Spinal cord (tissue), 10 donors: ENCODE data around the gene ZCCHC3. TPM values are rescaled to one million over a fixed set of nuclear protein-coding genes. Genes with fewer than 3 reads are reported as not detected.

ENCODE experiments used
- DNase-seq, 6 donors: peaks; one replicate each; pipeline versions ENCODE4 v3.0.0 to v3.0.0-alpha.2; 2013 to 2015; ENCODE audit warnings: low spot score in 6 of 6, low read depth in 4 of 6
- H3K27ac ChIP-seq: one replicate; pipeline ENCODE4 v1.5.1; 2013; ENCODE audit warnings: low read depth, low read length, control low read depth
- H3K27me3 ChIP-seq: one replicate; pipeline ENCODE4 v1.6.1; 2013; ENCODE audit warnings: low read length; ENCODE audit not compliant: control insufficient read depth, insufficient read depth
- H3K36me3 ChIP-seq: one replicate; pipeline ENCODE4 v1.6.1; 2013; ENCODE audit warnings: low read length; ENCODE audit not compliant: control insufficient read depth, insufficient read depth
- H3K4me1 ChIP-seq: one replicate; pipeline ENCODE4 v1.6.1; 2013; ENCODE audit warnings: low read length; ENCODE audit not compliant: control insufficient read depth, insufficient read depth
- H3K4me3 ChIP-seq: one replicate; pipeline ENCODE4 v1.5.1; 2013; ENCODE audit warnings: low read depth, low read length, control low read depth
- H3K9me3 ChIP-seq: one replicate; pipeline ENCODE4 v1.6.1; 2013; ENCODE audit warnings: low read length; ENCODE audit not compliant: control insufficient read depth, insufficient read depth
- WGBS: methylation state at CpG from one replicate; pipeline ENCODE4 v1.1.5; 2013; ENCODE audit warnings: missing lambda C conversion rate; ENCODE audit not compliant: insufficient coverage; 5-methylcytosine and 5-hydroxymethylcytosine counted together
- polyA plus RNA-seq, 2 donors: library from polyadenylated mRNA; unstranded; fragments of 120-200 nt; gene quantifications; one replicate each; pipeline ENCODE4 v1.2.1, GENCODE V29; 2013; ENCODE audit not compliant: insufficient read length in 2 of 2
- total RNA-seq, 2 donors: library from RNA; depleted of rRNA in 1 of 2; stranded (reverse); fragments of 120-200 nt in 1 of 2; fragments of >200 nt in 1 of 2; gene quantifications; one replicate each; pipeline versions ENCODE4 v1.2.3 to v1.2.4, GENCODE V29; 2013 to 2014
- donor health status: healthy.

ZCCHC3 gene
- total and polyA plus RNA-seq, 4 donors = 18.8 to 26.6 (median 25.6) TPM

- DNase-seq = no peak
- Histone ChIP-seq H3K36me3 (peaks cover 36% of the 10 kb centered on the region), H3K4me3 (no peak overlapping the region), H3K9me3 (no peaks in the 10 kb centered on the region), H3K27me3 (no peaks in the 10 kb centered on the region), H3K4me1 (peaks cover 19% of the 10 kb centered on the region), H3K27ac (no peak overlapping the region)
- 89% methylated on average over 12 of the region's 19 CpGs for WGBS
Measured at GRCh38 chr20:348972-349841, 51.8 kb downstream of the ZCCHC3 start.

Other genes starting within 250 kb of the ZCCHC3 start
- gene DEFB125, start 209.9 kb upstream of the ZCCHC3 start, total RNA-seq = not detected
- gene DEFB125, start 209.9 kb upstream of the ZCCHC3 start, polyA plus RNA-seq = not detected
- gene DEFB126, start 155.0 kb upstream of the ZCCHC3 start, total RNA-seq = not detected
- gene DEFB126, start 155.0 kb upstream of the ZCCHC3 start, polyA plus RNA-seq = not detected
- not detected for gene DEFB127, start 140.1 kb upstream of the ZCCHC3 start, total RNA-seq
- not detected for gene DEFB127, start 140.1 kb upstream of the ZCCHC3 start, polyA plus RNA-seq
- not detected for gene DEFB128, start 107.9 kb upstream of the ZCCHC3 start, total RNA-seq
- not detected for gene DEFB128, start 107.9 kb upstream of the ZCCHC3 start, polyA plus RNA-seq
- gene DEFB129, start 70.3 kb upstream of the ZCCHC3 start, total RNA-seq = not detected
- not detected for gene DEFB129, start 70.3 kb upstream of the ZCCHC3 start, polyA plus RNA-seq
- not detected for gene DEFB132, start 39.8 kb upstream of the ZCCHC3 start, total RNA-seq
- gene DEFB132, start 39.8 kb upstream of the ZCCHC3 start, polyA plus RNA-seq = not detected
- gene C20orf96, start 6.8 kb upstream of the ZCCHC3 start, total RNA-seq = 1 to 10 TPM; 6.8 to 8.9 TPM
- 10 to 100 TPM; 26.9 to 29.3 TPM for gene C20orf96, start 6.8 kb upstream of the ZCCHC3 start, polyA plus RNA-seq
- 10 to 100 TPM in 1 of 2 donors, 1 to 10 TPM in 1; 4.3 to 11.8 TPM for gene SOX12, start 28.0 kb downstream of the ZCCHC3 start, total RNA-seq
- gene SOX12, start 28.0 kb downstream of the ZCCHC3 start, polyA plus RNA-seq = 10 to 100 TPM; 58.8 to 59.9 TPM
- 10 to 100 TPM; 32.3 to 35.4 TPM for gene NRSN2, start 49.5 kb downstream of the ZCCHC3 start, total RNA-seq
- 100 to 1,000 TPM; 148 to 150 TPM for gene NRSN2, start 49.5 kb downstream of the ZCCHC3 start, polyA plus RNA-seq
- 1 to 10 TPM; 5.5 to 6.7 TPM for gene TRIB3, start 83.2 kb downstream of the ZCCHC3 start, total RNA-seq
- 10 to 100 TPM; 11.9 to 12.0 TPM for gene TRIB3, start 83.2 kb downstream of the ZCCHC3 start, polyA plus RNA-seq
- 10 to 100 TPM; 22.5 to 50.4 TPM for gene RBCK1, start 110.7 kb downstream of the ZCCHC3 start, total RNA-seq
- gene RBCK1, start 110.7 kb downstream of the ZCCHC3 start, polyA plus RNA-seq = 100 to 1,000 TPM in 1 of 2 donors, 10 to 100 TPM in 1; 75.8 to 106 TPM
- gene TBC1D20, start 165.0 kb downstream of the ZCCHC3 start, total RNA-seq = 10 to 100 TPM; 24.0 to 29.4 TPM
- gene TBC1D20, start 165.0 kb downstream of the ZCCHC3 start, polyA plus RNA-seq = 10 to 100 TPM; 32.6 to 37.6 TPM
- gene CSNK2A1, start 246.2 kb downstream of the ZCCHC3 start, total RNA-seq = 100 to 1,000 TPM; 161 to 164 TPM
- gene CSNK2A1, start 246.2 kb downstream of the ZCCHC3 start, polyA plus RNA-seq = 100 to 1,000 TPM; 121 to 130 TPM